Endodermal cell (in vitro differentiated cells): Measurements from ENCODE around the gene LIG1. TPM values are rescaled to one million over a fixed set of nuclear protein-coding genes. Genes with fewer than 3 reads are reported as not detected.

Experiments used
- DNase-seq: peaks from one replicate; pipeline ENCODE4 v3.0.0-alpha.2; 2017
- H3K27ac ChIP-seq: 2 replicates; pipeline ENCODE4 v1.5.1; 2013; ENCODE audit warnings: mild to moderate bottlenecking, low read depth, low read length, moderate library complexity
- H3K27me3 ChIP-seq: 2 replicates; pipeline ENCODE4 v1.6.1; 2013; ENCODE audit warnings: mild to moderate bottlenecking, low read length, moderate library complexity; ENCODE audit not compliant: insufficient read depth, control insufficient read depth, poor library complexity, severe bottlenecking
- H3K36me3 ChIP-seq: 2 replicates; pipeline ENCODE4 v1.7.0; 2013; ENCODE audit warnings: mild to moderate bottlenecking, low read length, moderate library complexity; ENCODE audit not compliant: control insufficient read depth, insufficient read depth
- H3K4me1 ChIP-seq: one replicate; pipeline ENCODE4 v1.7.0; 2013; ENCODE audit warnings: low read length; ENCODE audit not compliant: control insufficient read depth, insufficient read depth
- H3K4me3 ChIP-seq: 2 replicates; pipeline ENCODE4 v1.5.1; 2013; ENCODE audit warnings: mild to moderate bottlenecking, low read length, moderate library complexity
- H3K9ac ChIP-seq: 2 replicates; pipeline ENCODE4 v1.6.1; 2013; ENCODE audit warnings: mild to moderate bottlenecking, low read length, moderate library complexity; ENCODE audit not compliant: poor library complexity, severe bottlenecking; ENCODE audit errors: extremely low read depth
- H3K9me3 ChIP-seq: 2 replicates; pipeline ENCODE4 v1.6.1; 2013; ENCODE audit warnings: mild to moderate bottlenecking, low read length, moderate library complexity; ENCODE audit not compliant: control insufficient read depth
- H3K27ac Mint-ChIP-seq: 2 replicates; pipeline ENCODE4 v1.8.0; 2020; ENCODE audit warnings: mixed read lengths
- H3K27me3 Mint-ChIP-seq: 2 replicates; pipeline ENCODE4 v1.8.0; 2021; ENCODE audit warnings: mild to moderate bottlenecking, mixed read lengths; ENCODE audit not compliant: insufficient read depth
- H3K36me3 Mint-ChIP-seq: 2 replicates; pipeline ENCODE4 v1.8.0; 2020; ENCODE audit warnings: low read depth, mixed read lengths
- H3K4me1 Mint-ChIP-seq: 2 replicates; pipeline ENCODE4 v1.8.0; 2020; ENCODE audit warnings: mixed read lengths
- H3K4me3 Mint-ChIP-seq: 2 replicates; pipeline ENCODE4 v1.8.0; 2020; ENCODE audit warnings: mild to moderate bottlenecking, moderate library complexity, mixed read lengths
- H3K9me3 Mint-ChIP-seq: 2 replicates; pipeline ENCODE4 v1.8.0; 2020; ENCODE audit warnings: mild to moderate bottlenecking, mixed read lengths
- WGBS, 2 experiments: methylation state at CpG; one replicate each; pipeline versions ENCODE4 v1.1.5 to v1.1.7; 2013; ENCODE audit warnings: missing lambda C conversion rate in 2 of 2, mixed read lengths in 1 of 2; ENCODE audit not compliant: insufficient coverage in 1 of 2, insufficient read length in 1 of 2; 5-methylcytosine and 5-hydroxymethylcytosine counted together
- total RNA-seq, 2 donors: library from RNA; stranded (reverse); fragmentation: NEBNext Ultra II Directional in 1 of 2; extraction: Animal tissue kit (Norgen Biotek cat#: 25700) in 1 of 2; gene quantifications; 2 replicates in 1 of 2; 3 replicates in 1 of 2; pipeline ENCODE4 v1.2.1, GENCODE V29; 2021
- TF ChIP-seq, protein P1 (sequence below): fragments of 200-600 bp; sonication (generic); conservative IDR thresholded peaks from 2 replicates; pipeline ENCODE4 v1.5.0; 2021; ENCODE audit warnings: antibody characterized with exemption, mild to moderate bottlenecking

The LIG1 gene
- total RNA-seq, 2 donors from 2014 or later = 91.6 to 117 TPM

DNA sequence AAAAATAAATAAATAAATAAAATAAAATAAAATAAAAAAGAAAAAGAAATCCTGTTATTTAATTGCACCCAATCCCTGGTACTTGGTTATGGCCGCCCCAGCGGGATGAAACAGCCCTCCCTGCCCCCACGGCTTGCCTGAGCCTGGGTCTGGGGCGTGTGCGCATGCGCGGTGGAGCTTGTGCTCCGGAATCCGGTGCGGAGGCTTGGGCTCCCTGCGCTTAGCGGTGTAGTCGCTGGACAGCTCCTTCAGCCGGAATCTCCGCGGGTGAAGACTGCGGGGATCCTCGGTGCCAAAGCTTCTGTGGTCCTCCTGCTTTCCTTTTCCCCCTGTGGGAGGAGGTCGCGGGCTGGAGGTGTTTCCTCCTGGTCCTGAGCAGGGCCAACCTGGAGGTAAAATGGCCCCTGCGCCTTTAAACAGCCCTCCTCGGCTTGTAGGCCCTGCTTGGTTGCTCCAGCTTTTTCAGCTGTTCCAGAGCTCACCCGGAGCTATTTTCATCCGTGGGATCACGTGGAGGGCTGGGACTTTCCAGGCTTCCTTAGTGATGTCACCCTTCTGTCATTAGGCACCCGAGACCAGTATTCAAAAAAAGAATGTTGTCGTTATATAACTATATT, 59.7 kb downstream of the LIG1 start, which contains the start of gene PLA2G4C:
Gene PLA2G4C, minus strand, starts transcription at position 468 of the 617 bp plus-strand sequence. CDS start 4,288 bp downstream, outside the sequence.
- peak within 1 kb of the TSS; percentile 38 for H3K9ac ChIP-seq
- no peak within 1 kb of the TSS for H3K27ac ChIP-seq
- TF ChIP-seq, protein P1, sequence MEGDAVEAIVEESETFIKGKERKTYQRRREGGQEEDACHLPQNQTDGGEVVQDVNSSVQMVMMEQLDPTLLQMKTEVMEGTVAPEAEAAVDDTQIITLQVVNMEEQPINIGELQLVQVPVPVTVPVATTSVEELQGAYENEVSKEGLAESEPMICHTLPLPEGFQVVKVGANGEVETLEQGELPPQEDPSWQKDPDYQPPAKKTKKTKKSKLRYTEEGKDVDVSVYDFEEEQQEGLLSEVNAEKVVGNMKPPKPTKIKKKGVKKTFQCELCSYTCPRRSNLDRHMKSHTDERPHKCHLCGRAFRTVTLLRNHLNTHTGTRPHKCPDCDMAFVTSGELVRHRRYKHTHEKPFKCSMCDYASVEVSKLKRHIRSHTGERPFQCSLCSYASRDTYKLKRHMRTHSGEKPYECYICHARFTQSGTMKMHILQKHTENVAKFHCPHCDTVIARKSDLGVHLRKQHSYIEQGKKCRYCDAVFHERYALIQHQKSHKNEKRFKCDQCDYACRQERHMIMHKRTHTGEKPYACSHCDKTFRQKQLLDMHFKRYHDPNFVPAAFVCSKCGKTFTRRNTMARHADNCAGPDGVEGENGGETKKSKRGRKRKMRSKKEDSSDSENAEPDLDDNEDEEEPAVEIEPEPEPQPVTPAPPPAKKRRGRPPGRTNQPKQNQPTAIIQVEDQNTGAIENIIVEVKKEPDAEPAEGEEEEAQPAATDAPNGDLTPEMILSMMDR = no peak
- no peaks in the 10 kb centered on the region for H3K36me3 ChIP-seq
- no peaks in the 10 kb centered on the region for H3K4me1 ChIP-seq
- no peaks in the 10 kb centered on the region for H3K9me3 ChIP-seq
- DNase-seq = peak; percentile 94
- peak within 1 kb of the TSS; percentile 76 for H3K4me3 ChIP-seq
- peaks cover 12% of the 10 kb centered on the region for H3K27me3 Mint-ChIP-seq
- H3K4me1 Mint-ChIP-seq = no peaks in the 10 kb centered on the region
- no peak within 1 kb of the TSS for H3K27ac Mint-ChIP-seq
- H3K9me3 Mint-ChIP-seq = no peaks in the 10 kb centered on the region
- H3K27me3 ChIP-seq = no peaks in the 10 kb centered on the region
- 7 to 8% methylated on average over 13 to 25 of the region's 27 CpGs for WGBS, 2 experiments
- peak within 1 kb of the TSS; percentile 41 for H3K4me3 Mint-ChIP-seq
- H3K36me3 Mint-ChIP-seq = peaks cover 6% of the 10 kb centered on the region

DNA sequence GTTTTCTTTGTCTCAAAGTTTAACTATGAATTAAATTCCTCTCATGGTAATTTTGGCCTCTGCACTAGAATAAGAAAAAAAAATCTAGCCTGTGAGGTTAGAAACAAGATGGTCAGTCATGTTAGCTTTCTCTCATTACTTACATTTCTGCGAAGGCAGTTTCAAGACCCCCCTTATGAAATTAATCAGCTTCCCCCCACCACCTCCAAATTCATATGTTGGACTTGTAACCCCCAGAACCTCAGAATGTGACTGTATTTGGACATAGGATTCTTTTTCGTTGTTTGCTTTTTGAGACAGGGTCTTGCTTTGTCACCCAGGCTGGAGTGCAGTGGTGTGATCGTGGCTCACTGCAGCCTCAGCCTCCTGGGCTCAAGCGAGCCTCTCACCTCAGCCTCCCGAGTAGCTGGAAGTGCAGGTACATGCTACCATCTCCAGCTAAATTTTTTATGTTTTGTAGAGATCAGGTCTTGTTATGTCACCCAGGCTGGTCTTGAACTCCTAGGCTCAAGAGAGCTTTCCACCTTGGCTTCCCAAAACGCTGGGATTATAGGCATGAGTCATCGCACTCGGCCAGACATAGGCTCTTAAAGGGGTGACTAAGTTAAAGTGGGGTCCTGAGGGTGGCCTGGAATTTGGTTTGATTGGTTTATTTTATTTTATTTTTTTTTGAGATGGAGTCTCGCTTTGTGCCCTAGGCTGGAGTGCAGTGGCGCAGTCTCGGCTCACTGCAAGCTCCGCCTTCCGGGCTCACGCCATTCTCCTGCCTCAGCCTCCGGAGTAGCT, 61.0 kb downstream of the LIG1 start:
- Histone ChIP-seq H3K4me1 (no peaks in the 10 kb centered on the region), H3K9me3 (no peaks in the 10 kb centered on the region), H3K27ac (no peak overlapping the region), H3K9ac (no peak overlapping the region), H3K4me3 (no peak overlapping the region), H3K27me3 (no peaks in the 10 kb centered on the region), H3K36me3 (no peaks in the 10 kb centered on the region)
- no peak for DNase-seq
- 78 to 88% methylated on average over 6 to 15 of the region's 15 CpGs for WGBS, 2 experiments
- Mint-ChIP-seq H3K36me3 (peaks cover under 1% of the 10 kb centered on the region), H3K27ac (no peak overlapping the region), H3K4me1 (no peaks in the 10 kb centered on the region), H3K9me3 (no peaks in the 10 kb centered on the region), H3K4me3 (no peak overlapping the region), H3K27me3 (peaks cover 17% of the 10 kb centered on the region)
- TF ChIP-seq, protein P1 = no peak

DNA sequence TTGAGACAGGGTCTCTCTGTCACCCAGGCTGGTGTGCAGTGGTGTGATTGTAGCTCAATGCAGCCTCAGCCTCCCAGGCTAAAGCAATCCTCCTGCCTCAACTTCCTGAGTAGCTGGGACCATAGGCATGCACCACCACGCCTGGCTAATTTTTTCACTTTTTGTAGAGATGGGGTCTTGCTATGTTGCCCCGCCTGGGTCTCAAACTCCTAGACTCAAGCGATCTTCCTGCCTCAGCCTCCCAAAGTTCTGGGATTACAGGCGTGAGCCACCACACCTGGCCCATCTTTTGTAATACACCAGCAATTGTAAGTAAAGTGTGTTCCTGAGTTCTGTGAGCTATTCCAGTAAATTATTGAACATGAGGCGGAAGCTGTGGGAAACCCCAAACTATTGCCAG, 66.2 kb downstream of the LIG1 start:
- no peak for DNase-seq
- Mint-ChIP-seq H3K4me1 (no peaks in the 10 kb centered on the region), H3K9me3 (peaks cover 2% of the 10 kb centered on the region), H3K36me3 (no peaks in the 10 kb centered on the region), H3K27me3 (peaks cover 15% of the 10 kb centered on the region), H3K27ac (no peak overlapping the region), H3K4me3 (no peak overlapping the region)
- Histone ChIP-seq H3K9ac (no peak overlapping the region), H3K27ac (no peak overlapping the region), H3K9me3 (no peaks in the 10 kb centered on the region), H3K4me3 (no peak overlapping the region), H3K4me1 (no peaks in the 10 kb centered on the region), H3K27me3 (no peaks in the 10 kb centered on the region), H3K36me3 (no peaks in the 10 kb centered on the region)
- TF ChIP-seq, protein P1 = no peak
- 90 to 94% methylated on average over 5 of the region's 5 CpGs for WGBS, 2 experiments
